Hepatic stellate cell (primary cell): Measurements from ENCODE around the gene FOXK2.
A peak's percentile ranks its signal among the peaks of the same experiment; 100 is the strongest.

Experiments
- DNase-seq: peaks from one replicate; pipeline ENCODE4 v3.0.0; 2011; ENCODE audit warnings: low spot score

Gene FOXK2

GRCh38 chr17:82518826-82519810 is at the start of gene FOXK2:
FOXK2 (plus strand) TSS chr17:82519732; CDS start chr17:82519889, 157 bp downstream.
- peak; percentile 99 for DNase-seq

- no peak for DNase-seq
Observed at GRCh38 chr17:82470065-82470464, 49.5 kb upstream of the FOXK2 start.

GRCh38 chr17:82474223-82475010 is 45.1 kb upstream of the FOXK2 start:
- no peak for DNase-seq

DNA sequence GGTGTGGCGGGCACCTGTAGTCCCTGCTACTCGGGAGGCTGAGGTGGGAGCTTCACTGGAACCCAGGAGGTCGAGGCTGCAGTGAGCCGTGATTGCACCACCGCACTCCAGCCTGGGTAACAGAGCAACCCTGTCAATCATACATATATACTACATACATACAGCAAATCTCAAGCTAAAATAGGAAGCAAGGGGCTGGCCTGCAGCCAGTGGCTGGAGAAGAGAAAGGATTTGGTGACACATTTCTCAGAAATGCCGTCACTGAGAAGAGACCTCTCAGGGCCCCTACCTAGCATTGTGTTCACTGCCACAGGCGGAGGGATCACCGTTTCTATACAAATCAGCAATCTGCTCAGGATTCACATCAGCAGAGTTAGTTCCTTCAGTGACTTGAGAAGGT is 44.1 kb upstream of the FOXK2 start:
- no peak for DNase-seq

GRCh38 chr17:82477934-82478333 is 41.6 kb upstream of the FOXK2 start:
- no peak for DNase-seq

GRCh38 chr17:82479602-82480001 is 39.9 kb upstream of the FOXK2 start:
- no peak for DNase-seq

GRCh38 chr17:82480318-82480717 is 39.2 kb upstream of the FOXK2 start:
- no peak for DNase-seq

- no peak for DNase-seq
Observed at GRCh38 chr17:82483204-82483660, 36.3 kb upstream of the FOXK2 start.

GRCh38 chr17:82483836-82484235 is 35.7 kb upstream of the FOXK2 start:
- no peak for DNase-seq

DNA sequence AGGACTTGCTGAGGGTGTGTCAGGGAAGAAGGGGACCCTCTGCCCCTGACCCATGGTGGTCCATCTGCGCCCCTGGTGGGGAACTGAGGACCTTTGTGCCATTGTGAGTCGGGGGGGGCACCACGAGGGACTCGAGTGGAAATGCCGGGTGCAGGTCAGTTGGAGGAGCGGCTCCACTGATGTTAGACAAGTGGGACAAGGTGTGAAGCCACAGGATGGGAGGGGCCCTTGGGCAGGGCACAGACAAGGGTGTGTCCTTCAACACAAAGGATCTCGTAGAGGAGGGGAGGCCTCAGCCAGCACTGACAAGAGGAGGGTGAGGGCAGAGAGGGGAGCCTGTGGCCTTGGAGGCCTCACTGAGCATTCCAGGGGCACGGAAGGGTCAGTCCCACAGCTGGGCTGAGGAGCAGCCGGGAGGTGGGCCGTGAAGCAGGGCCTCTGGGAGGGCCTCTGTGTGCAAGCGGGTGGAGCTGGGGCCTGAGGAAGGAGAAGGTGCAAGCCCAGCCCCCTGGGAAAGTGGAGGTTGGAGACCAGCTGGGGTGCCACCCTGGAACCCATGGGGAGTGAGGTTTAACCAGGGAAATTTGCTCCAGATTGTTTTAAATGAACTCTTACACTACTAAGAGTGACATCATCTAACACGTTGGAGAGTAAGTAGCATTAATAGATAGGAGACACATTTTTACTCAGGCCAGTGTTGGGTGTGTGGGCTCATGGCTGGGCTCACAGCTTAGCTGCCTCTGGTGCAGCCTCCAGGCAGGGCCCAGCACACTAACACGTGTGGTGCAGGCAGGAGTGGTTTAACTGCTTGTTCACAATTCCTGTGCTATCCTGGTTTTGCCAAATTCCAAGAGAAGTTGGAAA is 33.1 kb upstream of the FOXK2 start:
- no peak for DNase-seq

DNA sequence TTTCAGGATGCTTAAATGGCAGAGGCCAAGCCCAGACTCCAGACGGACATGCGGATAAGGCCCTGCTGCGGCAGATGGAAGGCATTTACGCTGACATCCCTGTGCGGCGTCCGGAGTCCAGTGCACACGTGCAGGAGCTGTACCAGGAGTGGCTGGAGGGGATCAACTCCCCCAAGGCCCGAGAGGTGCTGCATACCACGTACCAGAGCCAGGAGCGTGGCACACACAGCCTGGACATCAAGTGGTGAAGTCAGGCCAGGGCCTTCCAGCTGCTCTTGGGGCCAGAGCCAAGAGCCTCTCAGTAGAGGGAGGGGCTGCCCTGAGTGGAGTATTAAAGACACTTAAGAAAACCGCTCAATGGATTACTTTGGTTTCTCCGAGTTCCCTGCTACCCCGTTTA is 31.6 kb upstream of the FOXK2 start:
- DNase-seq, result no peak

DNA sequence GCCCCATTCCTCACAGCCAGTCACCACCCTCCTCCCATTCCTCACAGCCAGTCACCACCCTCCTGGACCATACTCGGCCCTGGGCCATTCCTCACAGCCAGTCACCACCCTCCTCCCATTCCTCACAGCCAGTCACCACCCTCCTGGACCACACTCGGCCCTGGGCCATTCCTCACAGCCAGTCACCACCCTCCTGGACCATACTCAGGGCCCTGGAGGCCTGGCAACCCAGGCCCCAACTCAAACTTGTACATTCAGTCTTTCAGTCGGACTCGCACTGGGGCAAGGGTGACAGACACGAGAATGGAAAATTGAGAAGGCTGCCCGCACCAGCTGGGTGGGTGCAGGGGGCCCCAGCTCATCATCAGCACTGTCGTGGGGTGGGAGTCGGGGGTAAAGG is 30.4 kb upstream of the FOXK2 start:
- no peak for DNase-seq

DNA sequence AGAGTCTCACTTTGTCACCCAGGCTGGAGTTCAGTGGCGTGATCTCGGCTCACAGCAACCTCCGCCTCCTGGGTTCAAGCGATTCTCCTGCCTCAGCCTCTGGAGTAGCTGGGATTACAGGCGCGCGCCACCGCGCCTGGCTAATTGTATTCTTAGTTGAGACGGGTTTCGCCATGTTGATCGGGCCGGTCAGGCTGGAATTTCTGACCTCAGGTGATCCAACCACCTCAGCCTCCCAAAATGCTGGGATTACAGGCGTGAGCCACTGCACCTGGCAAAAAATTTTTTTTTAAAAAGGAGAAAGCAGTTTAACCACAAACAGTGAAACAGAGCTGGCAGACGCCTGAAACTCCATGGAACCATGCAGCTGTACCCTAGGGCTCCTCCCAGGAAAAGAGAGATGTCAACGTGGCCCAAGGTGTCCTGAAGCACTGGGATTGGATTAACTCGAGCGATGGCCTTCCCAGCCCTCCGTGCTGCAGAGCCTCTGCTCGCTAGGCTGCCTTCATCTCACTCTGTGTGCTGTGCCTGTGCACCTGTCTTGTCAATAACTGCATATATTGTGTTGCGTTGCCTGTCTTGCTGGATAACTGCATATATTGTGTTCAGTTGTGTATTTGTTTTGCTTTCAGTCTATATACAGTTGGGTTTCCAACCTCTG is 29.6 kb upstream of the FOXK2 start:
- DNase-seq, result no peak

DNA sequence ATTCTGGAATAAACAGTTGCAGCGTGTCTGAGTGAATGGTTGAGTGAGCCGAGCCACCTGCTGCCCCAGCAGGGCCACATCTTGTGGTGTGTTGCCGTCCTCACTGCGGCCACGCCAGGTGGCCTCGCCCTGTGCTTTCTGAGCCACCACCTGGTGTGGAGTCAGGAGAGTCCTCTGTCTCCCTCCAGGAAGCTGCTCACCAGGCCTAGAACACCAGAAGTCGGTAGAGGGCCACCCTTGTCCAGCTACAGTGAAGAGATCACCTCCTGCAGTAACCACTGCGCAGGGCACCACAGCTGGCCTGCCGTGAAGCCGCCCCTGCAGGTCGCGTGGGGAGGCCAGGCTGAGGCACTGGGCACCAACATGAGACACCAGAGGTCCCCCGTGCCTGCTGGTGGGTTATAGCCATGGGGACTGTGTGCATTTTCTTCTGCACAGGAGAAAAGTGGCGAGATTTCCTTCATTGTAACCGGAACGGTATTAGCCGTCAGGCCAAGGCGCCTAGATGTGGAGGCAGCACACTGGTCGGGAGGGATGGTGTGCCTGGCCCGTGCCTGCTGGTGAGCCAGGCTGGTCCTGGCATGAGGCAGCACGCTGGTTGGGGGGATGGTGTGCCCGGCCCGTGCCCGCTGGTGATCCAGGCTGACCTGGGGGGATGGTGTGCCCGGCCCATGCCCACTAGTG is 28.9 kb upstream of the FOXK2 start:
- DNase-seq, result no peak

DNA sequence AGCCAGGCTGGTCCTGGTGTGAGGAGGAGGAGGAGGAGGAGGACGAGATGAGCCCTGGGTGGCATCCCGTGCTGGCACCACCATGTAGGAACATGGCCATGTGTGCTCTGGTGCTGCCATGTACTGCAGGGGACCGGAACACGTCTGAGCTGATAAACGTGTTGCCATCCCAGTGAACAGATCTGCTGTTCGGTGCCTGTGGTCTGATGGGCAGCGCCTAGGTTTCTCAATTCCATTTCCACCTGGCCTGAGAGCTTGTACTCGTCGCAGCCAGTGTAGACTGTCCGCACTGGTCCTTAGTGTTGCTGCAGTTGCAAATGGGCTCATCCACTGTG is 28.4 kb upstream of the FOXK2 start:
- DNase-seq, result no peak

DNA sequence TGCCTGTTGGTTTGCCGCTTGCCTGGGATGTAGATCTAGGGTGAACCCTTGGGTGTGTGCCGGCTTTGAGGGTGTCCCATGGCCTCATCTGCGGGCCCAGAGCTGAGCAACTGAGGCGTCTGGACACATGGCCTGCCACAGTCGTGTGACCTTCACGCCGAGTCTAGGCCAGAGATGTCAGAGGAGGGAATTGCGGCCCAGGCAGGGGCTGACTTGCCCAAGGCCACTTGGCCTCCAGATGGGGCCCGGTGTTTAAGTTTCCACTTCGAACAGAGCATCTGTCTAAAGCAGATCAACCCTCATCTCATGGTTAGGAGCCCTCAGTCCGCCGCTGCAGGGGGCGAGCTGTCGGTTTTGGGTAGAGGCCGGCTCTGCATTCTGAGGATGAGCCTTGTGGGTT is 28.0 kb upstream of the FOXK2 start:
- DNase-seq, result no peak

DNA sequence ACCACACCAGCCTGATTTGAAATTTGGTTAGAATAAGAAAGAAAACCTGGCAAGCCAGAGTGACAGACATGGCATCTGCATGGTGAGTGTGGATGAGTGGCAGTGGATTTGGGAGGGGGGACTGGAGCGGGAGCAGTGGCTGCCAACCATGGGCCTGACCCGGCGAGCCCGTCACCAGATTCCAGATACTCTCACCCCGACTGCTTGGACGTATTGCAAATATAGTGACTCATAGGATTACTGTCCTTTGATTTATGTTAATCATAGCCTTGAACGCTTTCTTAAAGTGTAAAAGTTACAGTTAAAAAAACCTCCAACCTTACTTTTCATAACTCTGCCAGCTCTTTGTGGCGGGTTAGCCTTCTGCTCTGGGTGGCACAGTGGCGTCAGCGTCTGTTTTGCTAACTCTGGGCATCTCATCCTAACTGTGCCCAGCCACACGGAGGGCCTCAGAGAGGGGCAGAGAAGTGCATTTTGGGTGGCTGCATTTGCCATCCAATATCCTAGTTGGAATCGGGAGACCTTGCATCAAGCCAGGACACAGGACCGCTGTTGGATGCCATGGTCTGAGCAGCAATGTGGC is 26.8 kb upstream of the FOXK2 start:
- peak; percentile 73 for DNase-seq

GRCh38 chr17:82493226-82493781 is 26.2 kb upstream of the FOXK2 start:
- no peak for DNase-seq

- peak; percentile 96 for DNase-seq
Observed at GRCh38 chr17:82494236-82495055, 25.1 kb upstream of the FOXK2 start.
